A673 (cell line): ENCODE measurements around the gene MAP3K10. TPM values are rescaled to one million over a fixed set of nuclear protein-coding genes. Genes with fewer than 3 reads are reported as not detected.
A peak's percentile ranks its signal among the peaks of the same experiment; 100 is the strongest.

Experiments
- BruUV-seq: library from RNA; stranded (reverse); fragments of 400-500 nt; replicated peaks from 2 replicates; lab custom pipeline; 2021; lab: Mats Ljungman, UMichigan
- CTCF ChIA-PET: fragments of 300-600 bp; sonication (Branson Sonifier 250); formaldehyde crosslinking; loops from one replicate; lab custom pipeline; 2022; ENCODE audit warnings: antibody characterized with exemption; lab: Charles Lee
- POLR2A ChIA-PET: fragments of 300-600 bp; sonication (Branson Sonifier 250); formaldehyde crosslinking; loops from one replicate; lab custom pipeline; 2022; ENCODE audit warnings: antibody characterized with exemption; ENCODE audit not compliant: low non-redundant PET; lab: Charles Lee
- DNase-seq: peaks from one replicate; pipeline ENCODE4 v3.0.0-alpha.2; 2015; ENCODE audit warnings: low spot score
- H3K27ac ChIP-seq: fragments of 200-600 bp; sonication (generic); 2 replicates; pipeline ENCODE4 v1.5.1; 2016; ENCODE audit warnings: mixed run types, low read depth, mild to moderate bottlenecking, mixed read lengths, antibody characterized with exemption, low read length; ENCODE audit not compliant: poor library complexity, severe bottlenecking
- H3K27me3 ChIP-seq: fragments of 200-600 bp; sonication (generic); replicated peaks from 2 replicates; pipeline ENCODE4 v1.6.1; 2017; ENCODE audit warnings: mixed run types, low read depth, mild to moderate bottlenecking, mixed read lengths, antibody characterized with exemption, low read length; ENCODE audit not compliant: insufficient read depth, poor library complexity
- H3K36me3 ChIP-seq: fragments of 200-600 bp; sonication (generic); 2 replicates; pipeline ENCODE4 v1.6.1; 2016; ENCODE audit warnings: mixed run types, mild to moderate bottlenecking, mixed read lengths, antibody characterized with exemption, low read length; ENCODE audit not compliant: insufficient read depth, poor library complexity, severe bottlenecking
- H3K4me1 ChIP-seq: fragments of 200-600 bp; sonication (generic); 2 replicates; pipeline ENCODE4 v1.6.1; 2017; ENCODE audit warnings: mixed run types, mild to moderate bottlenecking, mixed read lengths, antibody characterized with exemption, low read length; ENCODE audit not compliant: insufficient read depth, poor library complexity, severe bottlenecking
- H3K4me3 ChIP-seq: fragments of 200-600 bp; sonication (generic); 2 replicates; pipeline ENCODE4 v1.5.1; 2016; ENCODE audit warnings: low read depth, mixed run types, mild to moderate bottlenecking, mixed read lengths, low read length; ENCODE audit not compliant: poor library complexity, severe bottlenecking
- H3K9me3 ChIP-seq: fragments of 200-600 bp; sonication (generic); 2 replicates; pipeline ENCODE4 v1.6.1; 2016; ENCODE audit warnings: mixed run types, low read depth, mild to moderate bottlenecking, mixed read lengths, antibody characterized with exemption, low read length; ENCODE audit not compliant: poor library complexity, severe bottlenecking
- EZH2 ChIP-seq: fragments of 200-600 bp; sonication (generic); IDR thresholded peaks from 2 replicates; pipeline ENCODE4 v1.6.1; 2017; ENCODE audit warnings: borderline replicate concordance, low read depth, mild to moderate bottlenecking, mixed read lengths, antibody characterized with exemption, low read length; ENCODE audit not compliant: poor library complexity, severe bottlenecking
- intact Hi-C: fragments of 100-400 bp; cut with micrococcal nuclease; formaldehyde crosslinking; loops from one replicate; pipeline ENCODE4 v1.10.0; 2022; ENCODE audit not compliant: unreplicated experiment
- total RNA-seq: library from RNA; stranded (reverse); gene quantifications from 2 replicates; pipeline ENCODE4 v1.2.3, GENCODE V29; 2021
- TF ChIP-seq, protein P1 (sequence below): fragments of 300-800, 200-600 bp; sonication (generic); conservative IDR thresholded peaks from 2 replicates; pipeline ENCODE4 v1.5.1; 2017; ENCODE audit warnings: low read depth, mild to moderate bottlenecking, antibody characterized with exemption, low read length, moderate library complexity, mixed read lengths

Gene MAP3K10
- total RNA-seq, 1 experiment from 2014 or later, result 17.8 TPM

DNA sequence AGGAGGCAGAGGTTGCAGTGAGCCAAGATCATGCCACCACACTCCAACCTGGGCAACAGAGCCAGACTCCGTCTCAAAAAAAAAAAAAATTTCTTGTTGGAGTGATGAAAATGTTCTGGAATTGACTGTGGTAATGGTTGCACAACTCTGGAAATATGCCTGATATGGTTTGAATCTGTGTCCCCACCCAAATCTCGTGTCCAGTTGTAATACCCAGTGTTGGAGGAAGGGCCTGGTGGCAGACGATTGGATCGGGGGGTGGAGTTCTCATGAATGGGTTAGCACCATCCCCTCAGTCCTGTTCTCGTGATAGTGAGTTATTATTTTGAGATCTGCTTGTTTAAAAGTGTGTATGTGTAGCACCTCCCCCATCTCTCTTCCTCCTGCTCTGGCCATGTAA, 41.1 kb upstream of the MAP3K10 start:
- POLR2A ChIA-PET, result no interaction called here
- H3K36me3 ChIP-seq, result no peaks in the 10 kb centered on the region
- DNase-seq, result no peak
- H3K4me1 ChIP-seq, result peaks cover 18% of the 10 kb centered on the region
- H3K27me3 ChIP-seq, result no peaks in the 10 kb centered on the region
- H3K4me3 ChIP-seq, result no peak overlapping the region
- CTCF ChIA-PET, result no interaction called here
- H3K9me3 ChIP-seq, result no peaks in the 10 kb centered on the region
- TF ChIP-seq EZH2, result no peak
- TF ChIP-seq, protein P1, sequence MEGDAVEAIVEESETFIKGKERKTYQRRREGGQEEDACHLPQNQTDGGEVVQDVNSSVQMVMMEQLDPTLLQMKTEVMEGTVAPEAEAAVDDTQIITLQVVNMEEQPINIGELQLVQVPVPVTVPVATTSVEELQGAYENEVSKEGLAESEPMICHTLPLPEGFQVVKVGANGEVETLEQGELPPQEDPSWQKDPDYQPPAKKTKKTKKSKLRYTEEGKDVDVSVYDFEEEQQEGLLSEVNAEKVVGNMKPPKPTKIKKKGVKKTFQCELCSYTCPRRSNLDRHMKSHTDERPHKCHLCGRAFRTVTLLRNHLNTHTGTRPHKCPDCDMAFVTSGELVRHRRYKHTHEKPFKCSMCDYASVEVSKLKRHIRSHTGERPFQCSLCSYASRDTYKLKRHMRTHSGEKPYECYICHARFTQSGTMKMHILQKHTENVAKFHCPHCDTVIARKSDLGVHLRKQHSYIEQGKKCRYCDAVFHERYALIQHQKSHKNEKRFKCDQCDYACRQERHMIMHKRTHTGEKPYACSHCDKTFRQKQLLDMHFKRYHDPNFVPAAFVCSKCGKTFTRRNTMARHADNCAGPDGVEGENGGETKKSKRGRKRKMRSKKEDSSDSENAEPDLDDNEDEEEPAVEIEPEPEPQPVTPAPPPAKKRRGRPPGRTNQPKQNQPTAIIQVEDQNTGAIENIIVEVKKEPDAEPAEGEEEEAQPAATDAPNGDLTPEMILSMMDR, result no peak
- intact Hi-C loops, result no loop called here
- no TSS peak for BruUV-seq
- H3K27ac ChIP-seq, result no peak overlapping the region

DNA sequence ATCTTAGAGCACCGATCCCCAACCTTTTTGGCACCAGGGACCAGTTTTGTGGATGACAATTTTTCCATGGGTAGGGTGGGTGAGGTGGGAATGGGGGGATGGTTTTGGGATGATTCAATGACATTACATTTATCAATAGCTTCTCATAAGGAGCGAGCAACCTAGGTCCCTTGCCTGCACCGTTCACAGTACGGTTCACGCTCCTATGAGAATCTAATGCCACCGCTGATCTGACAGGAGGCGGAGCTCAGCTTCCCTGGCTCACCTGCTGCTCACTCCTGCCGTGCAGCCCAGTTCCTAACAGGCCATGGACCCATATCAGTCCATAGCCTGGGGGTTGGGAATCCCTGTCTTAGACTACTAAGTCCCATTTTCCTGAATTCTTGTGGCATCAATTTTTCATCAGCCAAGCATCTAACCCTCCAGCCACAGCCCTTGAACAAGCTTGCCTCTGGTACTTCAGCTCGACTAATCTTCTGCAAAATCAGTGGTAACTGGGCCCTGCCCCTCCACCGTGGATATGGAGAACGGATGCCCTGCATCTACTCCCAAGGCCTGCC, 37.0 kb upstream of the MAP3K10 start:
- H3K4me3 ChIP-seq, result no peak overlapping the region
- no peak for TF ChIP-seq EZH2
- TF ChIP-seq, protein P1, result no peak
- no TSS peak for BruUV-seq
- no peaks in the 10 kb centered on the region for H3K9me3 ChIP-seq
- no peak for DNase-seq
- H3K27me3 ChIP-seq, result no peaks in the 10 kb centered on the region
- ChIA-PET CTCF (interaction anchor here (0.7 to 1.4 kb wide), 3 partner anchors 11 to 1601 kb away, joined by 3 to 5 read pairs (median 4); no protein-coding TSS in a partner anchor), POLR2A (no interaction called here)
- intact Hi-C loops, result no loop called here
- no peaks in the 10 kb centered on the region for H3K36me3 ChIP-seq
- no peaks in the 10 kb centered on the region for H3K4me1 ChIP-seq
- no peak overlapping the region for H3K27ac ChIP-seq

DNA sequence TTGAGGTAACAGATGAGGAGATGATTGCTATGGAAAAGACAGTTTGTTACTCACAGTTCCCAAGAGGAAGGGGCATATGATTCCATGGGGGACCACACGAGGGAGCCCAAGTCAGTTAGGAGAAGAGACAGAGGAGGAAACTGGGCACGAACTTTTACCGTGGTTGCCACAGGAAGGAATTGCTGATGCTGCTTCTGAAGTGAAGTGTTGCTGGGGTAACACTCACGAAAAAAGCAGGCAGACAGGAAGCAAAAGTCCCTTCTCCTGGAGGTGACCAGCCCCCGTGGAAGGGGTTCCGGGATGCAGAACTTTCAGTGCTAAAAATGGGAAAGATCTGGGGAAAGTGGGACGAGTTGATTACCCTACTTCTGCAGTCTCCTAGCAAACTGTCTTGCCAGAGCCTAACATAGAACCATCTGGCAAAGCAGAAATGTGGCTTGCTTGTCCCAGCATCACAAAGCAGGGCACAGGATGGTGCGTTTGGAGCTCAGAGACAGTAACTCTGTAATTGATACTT, 35.4 kb upstream of the MAP3K10 start:
- no peaks in the 10 kb centered on the region for H3K9me3 ChIP-seq
- DNase-seq, result peak; percentile 67
- no peak overlapping the region for H3K4me3 ChIP-seq
- no peaks in the 10 kb centered on the region for H3K27me3 ChIP-seq
- CTCF ChIA-PET, result interaction anchor here (0.7 kb wide), 1 partner anchor 179 kb away, joined by 3 read pairs; no protein-coding TSS in a partner anchor
- H3K36me3 ChIP-seq, result no peaks in the 10 kb centered on the region
- no TSS peak for BruUV-seq
- intact Hi-C loops, result no loop called here
- POLR2A ChIA-PET, result no interaction called here
- H3K4me1 ChIP-seq, result no peaks in the 10 kb centered on the region
- TF ChIP-seq, protein P1, result peak; percentile 54
- TF ChIP-seq EZH2, result no peak
- no peak overlapping the region for H3K27ac ChIP-seq
